GM21528 (cell line): ENCODE measurements around the gene SMARCD1.

Source experiments
- ATAC-seq: cut with Tn5 transposase; IDR thresholded peaks from one replicate; pipeline ENCODE4 v1.9.1; 2021; ENCODE audit warnings: mild to moderate bottlenecking, moderate library complexity; ENCODE audit not compliant: unreplicated experiment, low FRiP score

The SMARCD1 gene

GRCh38 chr12:50084775-50085614, at the start of gene SMARCD1:
SMARCD1 (plus strand) TSS chr12:50085342; CDS start chr12:50085370, 28 bp downstream.
- peak; percentile 67 for ATAC-seq

GRCh38 chr12:50038336-50038735, 46.8 kb upstream of the SMARCD1 start:
- no peak for ATAC-seq

GRCh38 chr12:50039151-50039835, 45.8 kb upstream of the SMARCD1 start:
- no peak for ATAC-seq

- ATAC-seq: no peak
These were observed 44.5 kb upstream of the SMARCD1 start for GRCh38 chr12:50040657-50041056.

DNA sequence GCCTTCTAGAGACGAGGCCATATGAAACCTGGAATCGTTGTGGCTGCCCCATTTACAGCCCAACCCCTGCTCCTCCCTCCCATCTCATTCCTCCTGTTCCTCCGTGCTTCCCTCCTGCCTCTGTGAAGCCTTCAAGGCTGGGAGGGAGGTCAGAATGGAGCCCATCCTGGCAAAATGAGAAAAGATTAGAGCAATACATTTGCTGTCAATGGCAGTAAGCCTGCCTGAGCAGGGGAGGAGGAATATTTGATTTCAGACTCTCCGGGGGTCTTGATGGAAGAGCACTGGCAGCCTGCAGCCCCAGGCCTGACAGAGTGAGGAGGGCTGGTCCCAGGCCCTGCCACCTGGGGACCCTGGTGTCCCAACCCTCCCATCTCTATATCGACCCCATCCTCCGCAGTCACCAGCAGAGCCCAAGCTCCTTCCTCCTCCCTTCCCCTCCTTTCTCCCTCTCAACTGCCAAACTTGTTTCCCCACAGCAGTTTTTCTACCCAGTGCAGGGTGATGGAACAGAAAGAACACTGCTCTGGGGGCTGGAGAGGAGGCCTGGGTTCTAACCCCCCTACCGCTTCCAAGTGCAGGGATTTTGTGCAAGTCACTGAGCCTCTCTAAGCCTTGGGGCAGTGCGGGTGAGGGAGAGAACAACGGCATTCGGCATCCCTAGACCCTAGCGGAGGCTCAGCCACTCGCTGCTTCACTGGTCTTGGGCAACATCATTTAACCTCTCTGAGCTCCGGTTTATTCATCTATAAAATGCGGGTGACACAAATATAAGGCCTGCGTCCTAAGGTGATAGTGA, 43.9 kb upstream of the SMARCD1 start:
- ATAC-seq: no peak

- ATAC-seq: no peak
These were observed 43.2 kb upstream of the SMARCD1 start for GRCh38 chr12:50041962-50042361.

- no peak for ATAC-seq
These were observed 42.4 kb upstream of the SMARCD1 start for GRCh38 chr12:50042693-50043092.

DNA sequence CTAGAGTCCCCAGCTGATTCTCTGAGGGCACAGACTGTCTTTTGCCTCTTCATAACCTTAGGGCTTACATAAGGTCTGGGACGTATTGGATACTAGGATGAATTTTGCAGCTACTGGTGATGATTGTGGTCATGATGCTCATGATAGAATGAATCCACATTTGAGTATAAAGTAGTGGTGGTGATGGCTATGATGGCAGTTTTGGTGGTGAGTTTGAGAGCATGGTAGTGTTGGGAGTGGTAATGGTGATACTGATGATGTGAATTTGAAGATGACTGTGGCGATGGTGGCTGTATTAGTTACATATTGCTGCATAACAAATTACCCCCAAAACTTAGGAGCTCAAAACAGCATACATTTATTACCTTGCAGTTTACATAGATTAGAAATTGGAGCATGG, 41.8 kb upstream of the SMARCD1 start:
- no peak for ATAC-seq

GRCh38 chr12:50043854-50044253, 41.3 kb upstream of the SMARCD1 start:
- ATAC-seq: no peak

DNA sequence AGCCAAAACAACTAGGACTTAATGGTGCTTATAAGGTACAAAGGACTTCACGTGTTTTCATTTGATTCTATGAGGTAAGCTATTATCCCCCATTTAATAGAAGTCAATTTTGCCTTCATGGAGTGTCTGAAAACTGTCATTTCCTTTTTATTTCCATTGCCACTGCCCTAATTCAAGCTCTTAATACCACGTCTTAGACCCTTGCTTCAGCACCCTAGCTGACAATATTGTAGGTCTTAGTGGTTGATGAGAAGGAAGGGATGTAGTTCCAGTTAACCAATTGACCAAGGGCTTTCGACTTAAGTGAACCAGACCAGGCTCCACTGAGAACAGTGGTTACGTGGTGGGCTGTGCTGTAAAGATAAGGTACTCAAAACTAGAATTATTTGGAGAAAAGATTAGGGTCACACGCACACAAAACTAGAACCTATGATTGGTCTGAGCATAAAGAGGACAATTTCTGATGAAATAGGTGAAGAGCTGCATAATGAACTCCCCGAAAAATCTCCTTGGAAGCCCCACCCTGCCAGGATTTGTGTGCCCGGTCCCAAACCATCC, 37.4 kb upstream of the SMARCD1 start:
- no peak for ATAC-seq

DNA sequence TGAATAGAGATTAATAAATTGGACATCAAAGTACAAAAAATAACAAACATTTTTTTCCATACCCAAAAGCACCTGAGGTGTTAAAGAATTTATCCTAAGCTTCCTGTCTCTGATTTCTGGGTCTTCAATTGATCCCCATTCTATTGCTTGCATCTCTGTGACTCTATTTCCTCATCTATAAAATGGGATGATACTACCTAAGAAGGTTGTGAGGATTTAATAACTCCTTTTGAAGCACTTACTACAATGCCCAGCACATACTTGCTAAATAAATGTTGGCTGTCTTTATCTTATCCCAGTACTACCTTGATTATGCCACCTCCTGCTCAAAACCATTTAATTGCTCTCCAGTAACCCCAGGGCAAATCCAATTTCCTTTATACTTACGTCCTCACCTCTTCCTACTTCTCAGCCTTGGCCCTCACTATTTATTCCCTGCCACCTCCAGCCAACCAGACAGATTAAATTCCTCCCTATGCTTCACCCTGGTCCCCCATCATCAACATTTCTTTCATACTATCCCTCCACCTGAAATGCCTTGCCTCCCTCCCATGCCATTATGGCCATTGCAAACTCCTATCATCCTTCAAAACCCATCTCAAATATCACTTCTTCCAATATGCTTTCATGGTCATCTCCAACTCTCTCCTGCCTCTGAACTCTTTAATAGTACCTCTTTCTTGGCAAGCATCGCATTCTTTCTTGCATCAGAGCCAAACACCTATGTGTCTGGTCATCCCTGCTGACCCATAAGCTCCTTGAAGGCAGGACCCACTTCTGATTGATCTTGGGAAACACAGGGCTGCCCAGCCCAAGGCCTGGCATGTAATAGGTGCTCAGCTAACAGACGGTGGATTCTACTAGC, 35.7 kb upstream of the SMARCD1 start:
- ATAC-seq: no peak

GRCh38 chr12:50050119-50050385, 35.1 kb upstream of the SMARCD1 start:
- no peak for ATAC-seq

DNA sequence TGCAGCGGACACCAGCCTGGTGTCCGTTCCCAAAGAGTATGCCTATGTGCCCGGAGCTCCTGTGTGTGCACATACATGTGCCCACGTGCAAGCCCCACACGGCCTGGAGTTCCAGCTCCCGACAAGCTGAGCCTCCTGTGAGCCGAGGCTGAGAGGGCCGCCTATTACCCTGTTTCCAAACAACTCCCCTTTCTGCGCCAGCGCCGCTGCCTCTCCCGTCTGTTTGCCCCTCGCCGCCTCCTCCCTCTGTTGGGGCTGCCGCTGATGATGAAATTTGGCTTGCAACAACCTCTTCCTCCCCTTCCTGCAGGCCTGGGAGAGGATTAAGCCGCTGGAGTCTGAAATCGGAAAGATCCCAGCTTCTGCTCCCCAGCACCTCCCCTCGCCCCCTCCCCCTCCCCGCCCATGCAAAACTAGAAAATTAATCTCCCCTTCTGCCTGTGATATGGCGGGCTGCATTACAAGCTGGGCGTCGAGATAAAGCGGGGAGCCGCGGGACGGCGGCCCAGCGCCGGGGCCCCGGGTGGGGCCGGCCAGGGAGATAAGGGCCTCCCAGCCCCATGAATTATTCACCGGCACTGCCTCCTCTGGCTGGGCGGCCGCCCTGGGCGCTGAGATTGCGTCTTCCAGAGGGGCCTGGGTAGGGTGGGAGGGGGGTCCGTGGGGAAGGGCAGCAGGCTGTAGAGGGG, 34.6 kb upstream of the SMARCD1 start:
- no peak for ATAC-seq

GRCh38 chr12:50051101-50051806, 33.9 kb upstream of the SMARCD1 start:
- ATAC-seq: no peak

DNA sequence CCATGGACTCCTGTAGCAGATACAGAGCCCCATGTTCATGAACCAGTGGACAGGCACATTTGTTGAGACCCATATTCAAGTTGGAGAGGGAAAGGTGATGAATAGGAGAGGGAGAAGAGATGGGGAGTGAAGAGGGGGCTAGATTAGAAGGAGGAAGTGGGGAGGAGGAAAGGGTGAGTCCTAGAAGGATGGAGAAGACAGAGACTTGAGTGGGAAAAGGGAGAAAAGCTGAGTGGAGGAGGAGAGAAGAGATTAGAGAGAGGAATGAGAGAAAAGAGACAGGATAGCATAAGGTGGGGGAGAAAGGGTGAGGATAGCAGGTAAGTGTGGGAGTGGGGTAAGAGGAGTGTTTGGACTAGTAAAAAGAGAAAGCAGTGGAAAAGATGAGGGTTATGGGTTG, 32.6 kb upstream of the SMARCD1 start:
- no peak for ATAC-seq

DNA sequence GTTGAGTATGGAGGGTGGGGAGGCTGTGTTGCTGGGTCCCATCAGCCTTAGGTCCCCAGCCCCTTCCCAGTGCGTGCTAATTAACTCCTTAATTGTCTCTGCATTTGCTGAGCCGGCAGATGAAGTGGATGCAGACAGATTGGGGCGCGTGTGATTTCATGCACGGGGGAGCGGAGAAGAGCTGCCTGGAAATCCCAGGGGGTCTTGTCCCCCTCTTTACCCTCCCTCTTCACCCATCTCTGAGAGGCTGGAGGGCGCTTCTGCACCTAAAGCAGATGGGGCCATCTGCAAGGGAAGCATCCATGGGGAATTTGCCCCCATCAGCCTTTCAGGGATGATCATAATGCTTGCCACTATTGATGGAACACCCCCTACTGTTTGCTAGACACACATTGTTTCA, 32.2 kb upstream of the SMARCD1 start:
- no peak for ATAC-seq

DNA sequence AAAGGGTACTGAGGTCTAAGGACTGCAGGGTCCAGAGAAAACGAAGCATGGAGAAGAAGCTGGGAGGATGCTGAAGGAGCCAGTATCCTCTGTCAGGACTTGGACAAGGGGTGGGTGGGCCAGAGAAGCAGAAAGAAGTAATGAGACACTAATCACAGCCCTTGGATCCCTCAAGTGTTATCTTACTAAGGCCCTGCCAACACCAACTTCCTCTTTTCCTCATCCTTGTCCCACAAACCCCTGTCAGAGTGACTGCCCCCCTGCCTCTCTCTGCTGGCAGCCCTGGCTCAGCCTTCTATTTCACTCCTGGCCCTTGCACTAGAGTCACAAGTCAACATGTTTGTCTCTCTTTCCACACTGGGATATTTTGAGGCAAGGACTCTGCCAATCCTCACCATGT, 31.6 kb upstream of the SMARCD1 start:
- no peak for ATAC-seq

- ATAC-seq: no peak
These were observed 29.1 kb upstream of the SMARCD1 start for GRCh38 chr12:50055831-50056638.
